CD4-positive, alpha-beta T cell treated with Interferon alpha-2 for 1 hour (primary cell): ENCODE results near the gene CCNI.
"Not testable (repeated sequence)": the region's sequence is repeated elsewhere in the genome, so short reads cannot be mapped to it uniquely, and the experiment has no call there.

Experiments
- DNase-seq, 2 donors: peaks; one replicate each; pipeline ENCODE4 v3.0.0-alpha.2; 2020 to 2022

Gene CCNI

DNA sequence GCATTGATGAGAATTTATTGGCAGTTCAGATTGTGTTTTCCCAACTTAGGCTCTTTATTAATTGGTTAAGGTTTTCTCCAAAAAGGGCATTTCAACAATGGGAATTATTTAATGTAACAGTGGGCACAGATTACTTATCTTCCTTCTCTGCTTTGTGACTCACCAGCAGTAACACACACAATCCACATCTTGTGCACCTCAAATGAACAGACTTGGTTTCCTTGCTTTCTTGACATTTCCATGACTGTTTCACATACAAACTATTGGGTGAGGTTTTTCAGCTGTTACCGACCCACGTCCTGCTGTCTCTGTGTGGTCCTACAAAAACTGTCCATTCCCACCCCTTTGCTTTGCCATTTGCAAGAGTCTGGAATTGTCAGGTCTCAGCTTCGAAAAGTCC, 38.1 kb downstream of the CCNI start:
- DNase-seq, result no peak

DNA sequence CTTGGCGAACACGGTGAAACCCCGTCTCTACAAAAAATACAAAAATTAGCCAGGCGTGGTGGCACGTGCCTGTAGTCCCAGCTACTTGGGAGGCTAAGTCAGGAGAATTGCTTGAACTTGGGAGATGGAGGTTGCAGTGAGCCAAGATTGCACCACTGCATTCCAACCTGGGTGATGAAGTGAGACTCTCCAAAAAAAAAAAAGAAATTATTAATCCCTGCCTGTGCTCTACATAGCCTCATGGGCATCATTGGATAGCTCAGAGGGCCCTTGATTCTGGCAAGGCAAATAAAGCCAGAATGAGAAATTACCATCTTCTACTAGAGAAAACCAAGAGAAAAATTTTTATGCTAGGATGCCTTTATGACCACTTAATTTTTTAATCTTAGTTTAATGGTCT, 38.6 kb downstream of the CCNI start:
- not testable (repeated sequence) for DNase-seq

DNA sequence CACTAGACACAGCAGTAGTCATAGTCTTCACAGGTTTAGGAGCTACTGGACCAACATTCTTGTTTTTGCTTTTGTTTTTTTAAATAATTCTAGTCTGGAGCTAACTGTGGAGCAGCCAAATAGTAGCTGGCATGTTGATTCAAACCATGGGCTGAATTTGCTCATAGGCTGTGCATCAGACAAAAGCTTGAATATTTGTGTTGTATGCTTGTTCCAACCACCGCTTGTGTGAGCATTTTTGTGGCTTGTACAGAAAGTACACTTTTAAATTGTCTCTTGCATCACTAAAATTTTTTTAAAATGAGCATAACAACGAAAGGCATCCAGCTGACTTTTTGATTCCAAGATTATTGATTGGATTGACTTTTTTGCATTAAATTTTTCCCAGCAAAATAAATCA, 39.6 kb downstream of the CCNI start:
- no peak for DNase-seq

DNA sequence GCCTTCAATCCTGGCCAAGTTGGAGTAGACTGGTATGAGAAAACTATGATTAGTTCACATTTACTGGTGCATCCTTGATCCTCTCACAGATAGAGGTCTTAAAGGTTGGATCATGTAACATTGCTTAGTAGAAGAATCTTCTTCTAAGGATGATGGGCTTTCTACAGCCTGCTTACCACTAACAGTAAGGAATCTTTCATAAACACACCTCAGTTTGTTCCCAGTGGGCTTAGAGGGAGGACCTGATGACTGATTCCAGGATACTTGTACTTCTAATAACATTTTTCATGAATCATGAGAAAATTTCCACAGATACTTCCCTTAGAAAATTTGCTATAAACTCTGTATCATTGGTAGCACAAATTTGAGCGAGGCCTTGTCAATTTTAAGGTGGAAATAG, 40.6 kb downstream of the CCNI start:
- no peak for DNase-seq

DNA sequence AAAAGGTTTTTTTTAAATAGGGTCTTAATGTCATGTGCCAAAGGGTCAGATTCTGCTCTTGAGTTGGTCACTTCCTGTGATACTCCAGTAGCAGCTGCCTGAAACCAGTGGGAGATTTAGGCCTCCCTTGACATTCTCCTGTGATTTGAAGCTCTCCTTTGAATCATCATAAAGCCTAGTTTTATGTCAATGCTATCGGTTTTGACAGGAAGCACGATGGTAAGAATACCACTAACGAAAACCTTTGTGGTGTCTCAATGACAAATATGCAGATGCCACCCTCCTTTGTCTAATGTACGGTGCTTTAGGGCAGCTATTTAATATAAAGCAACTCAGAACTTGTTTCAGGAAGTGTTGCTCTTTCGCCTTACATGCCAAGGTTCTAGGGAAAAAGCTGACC, 44.2 kb downstream of the CCNI start:
- DNase-seq, result peak in 1 of 2 donors; percentile 49

DNA sequence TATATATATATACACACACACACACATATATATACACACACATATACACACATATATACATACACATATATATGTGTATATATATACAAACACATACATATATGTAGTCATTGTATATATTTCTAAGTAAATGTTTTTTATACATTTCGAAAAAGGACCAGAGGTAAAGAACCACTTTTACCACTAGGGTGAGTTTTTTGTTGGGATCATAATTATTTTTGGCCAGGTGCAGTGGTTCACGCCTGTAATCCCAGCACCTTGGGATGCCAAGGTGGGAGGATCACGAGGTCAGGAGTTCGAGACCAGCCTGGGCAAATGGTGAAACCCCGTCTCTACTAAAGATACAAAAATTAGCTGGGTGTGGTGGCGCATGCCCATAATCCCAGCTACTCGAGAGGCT, 46.0 kb downstream of the CCNI start:
- not testable (repeated sequence) for DNase-seq

DNA sequence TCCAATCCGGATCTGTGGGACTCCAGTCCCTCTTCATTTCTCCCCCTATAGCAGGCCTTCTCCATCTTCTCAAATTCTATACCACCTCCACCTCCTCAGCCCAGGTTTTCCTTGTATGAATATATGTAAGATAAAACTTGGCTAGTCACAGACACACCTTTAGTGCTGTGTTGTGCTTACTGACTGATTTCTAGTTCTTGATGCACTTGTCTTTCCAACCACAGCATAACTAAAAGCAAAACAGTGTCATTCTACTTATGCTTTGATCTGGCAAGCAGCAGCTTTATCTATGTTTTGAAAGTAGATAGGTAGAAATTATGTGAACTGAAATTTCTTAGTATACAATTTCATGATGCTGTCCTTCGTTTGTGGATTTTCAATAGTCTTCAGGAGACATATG, 47.5 kb downstream of the CCNI start:
- no peak for DNase-seq

DNA sequence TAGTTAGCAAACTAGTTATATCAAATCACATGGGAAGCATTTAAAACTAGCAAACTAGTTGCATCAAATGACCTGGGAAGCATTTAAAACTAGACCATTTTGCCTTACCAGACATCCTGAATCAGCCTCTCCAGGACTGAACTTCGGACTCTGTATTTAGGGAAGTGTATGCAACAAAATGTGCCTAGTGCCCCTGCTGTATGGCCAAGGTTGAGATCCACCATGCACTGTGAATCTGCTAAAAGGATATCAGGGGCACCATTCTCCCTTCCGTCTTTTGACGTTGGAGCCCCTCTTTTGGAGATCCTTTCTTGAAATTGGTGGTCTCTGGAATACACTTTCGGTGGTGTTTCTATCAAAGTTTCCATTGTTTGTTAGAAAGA, 49.5 kb downstream of the CCNI start:
- DNase-seq, result no peak

DNA sequence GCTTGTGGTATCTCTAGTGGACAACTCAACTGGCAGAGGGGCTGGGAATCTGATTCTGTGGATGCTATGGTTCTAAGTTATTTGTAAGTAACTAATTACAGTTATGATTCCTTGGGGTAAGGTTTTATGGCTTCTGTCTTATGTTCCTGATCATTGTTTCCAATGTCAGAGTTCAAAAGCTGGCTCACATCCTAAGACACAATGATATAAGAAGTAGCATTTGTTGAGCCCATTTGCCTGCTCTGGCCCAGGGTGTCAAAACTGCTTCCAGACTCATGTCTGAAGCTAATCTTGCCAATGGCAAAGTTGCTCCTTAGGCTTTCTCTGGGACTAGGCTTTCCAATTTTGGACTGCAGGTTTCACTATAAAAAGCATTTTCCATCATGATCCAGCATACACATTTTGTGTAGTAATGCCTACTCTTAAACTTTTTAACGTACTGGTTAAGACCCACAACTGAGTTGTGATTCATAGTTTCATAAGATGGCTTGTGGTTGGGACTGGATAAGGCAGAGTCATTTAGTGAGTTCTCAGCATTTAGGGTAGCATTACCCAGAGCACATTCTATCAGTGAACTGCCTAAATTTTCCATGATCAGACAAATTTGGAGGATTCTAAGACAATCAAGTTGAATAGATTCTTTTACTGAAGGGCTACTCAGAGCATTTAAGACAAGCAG, 50.0 kb downstream of the CCNI start:
- no peak for DNase-seq

DNA sequence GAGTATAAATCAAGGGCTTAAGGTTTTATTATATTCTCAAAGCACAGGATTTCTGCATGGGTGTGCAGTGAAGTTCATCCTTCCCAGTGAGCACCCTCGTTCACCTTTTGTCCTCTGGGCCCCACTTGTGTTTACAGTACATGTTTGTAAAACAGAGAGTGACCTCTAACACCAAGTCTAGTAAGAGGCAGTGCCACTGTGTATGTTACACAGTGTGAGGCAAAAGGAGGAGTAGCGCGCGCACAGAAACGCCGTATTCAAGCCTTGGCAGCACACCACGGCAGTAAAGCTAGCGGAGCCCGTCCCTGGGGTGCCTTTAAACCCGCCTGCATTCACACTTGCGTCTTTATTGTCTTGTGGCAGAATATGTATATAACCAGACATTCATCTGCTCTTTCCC, 51.9 kb downstream of the CCNI start:
- DNase-seq, result no peak

DNA sequence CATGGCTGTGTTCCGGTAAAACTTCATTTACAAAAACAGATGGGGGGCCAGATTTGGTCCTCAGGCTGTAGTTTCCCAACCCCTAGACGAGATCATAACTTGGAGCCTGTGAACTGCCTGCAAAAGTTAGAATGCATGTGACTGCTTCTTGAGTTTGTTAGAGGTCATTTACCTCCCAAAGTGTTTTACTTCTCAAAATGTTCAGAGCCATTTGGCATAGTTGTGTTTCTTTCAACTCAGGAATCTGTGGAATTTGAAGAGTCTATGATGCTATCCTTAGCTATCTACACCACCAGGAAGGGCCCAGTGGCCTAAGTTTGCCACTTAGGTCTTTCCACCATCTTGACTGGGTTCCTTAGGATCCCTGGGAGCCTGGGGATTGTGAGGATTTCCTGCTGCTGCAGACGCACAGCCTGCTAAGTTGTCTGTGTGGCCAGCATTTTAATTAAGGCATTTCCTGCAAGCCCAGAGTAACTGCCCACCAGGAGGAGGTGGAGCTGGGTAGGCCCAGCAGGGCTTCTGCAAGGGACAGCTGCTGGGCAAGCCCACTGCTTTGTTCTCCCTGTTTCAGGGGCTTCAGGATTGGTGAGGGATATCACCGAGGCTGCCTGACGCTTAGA, 53.1 kb downstream of the CCNI start:
- DNase-seq, result no peak

DNA sequence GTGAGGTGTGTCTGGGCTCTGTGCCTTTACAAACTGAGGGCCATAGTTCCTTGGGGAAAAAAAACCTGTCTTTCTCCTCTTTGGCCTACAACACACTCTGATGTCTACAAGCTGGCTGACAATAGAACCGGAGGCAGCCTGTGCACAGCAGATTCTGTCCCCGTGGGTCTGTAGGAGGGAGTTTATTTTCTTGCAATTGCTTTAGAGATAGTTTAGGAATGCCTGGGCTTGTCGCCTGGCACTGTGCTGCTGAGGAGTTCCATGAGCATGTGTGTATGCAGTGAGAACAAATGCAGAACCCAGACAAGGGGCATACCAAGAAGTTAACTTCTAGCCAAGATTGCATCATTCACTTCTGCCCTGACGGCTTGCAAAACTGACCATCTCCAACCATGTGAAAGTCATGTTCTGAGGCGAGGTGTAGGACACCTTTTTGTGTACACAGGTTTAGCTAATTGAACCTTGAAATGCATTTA, 54.1 kb downstream of the CCNI start:
- no peak for DNase-seq

DNA sequence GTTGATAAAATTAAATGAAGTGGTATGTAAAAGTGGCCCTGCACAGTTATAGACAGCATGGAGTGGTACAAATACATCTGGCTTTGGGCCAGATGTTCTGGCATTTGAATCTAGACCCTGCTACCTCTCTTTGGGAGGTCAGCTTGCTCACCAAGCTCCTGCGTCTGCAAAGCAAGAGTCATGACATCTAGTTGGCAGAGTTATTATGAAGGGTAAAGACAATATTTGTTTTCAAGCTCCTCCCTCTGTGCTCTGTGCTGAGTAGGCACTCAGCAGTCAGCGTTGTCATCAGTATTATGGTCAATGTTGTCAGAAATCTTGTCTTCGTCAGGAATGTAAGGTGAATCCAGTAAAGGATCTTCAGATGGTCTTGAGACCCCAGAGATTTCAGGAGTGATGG, 55.8 kb downstream of the CCNI start:
- DNase-seq, result no peak

DNA sequence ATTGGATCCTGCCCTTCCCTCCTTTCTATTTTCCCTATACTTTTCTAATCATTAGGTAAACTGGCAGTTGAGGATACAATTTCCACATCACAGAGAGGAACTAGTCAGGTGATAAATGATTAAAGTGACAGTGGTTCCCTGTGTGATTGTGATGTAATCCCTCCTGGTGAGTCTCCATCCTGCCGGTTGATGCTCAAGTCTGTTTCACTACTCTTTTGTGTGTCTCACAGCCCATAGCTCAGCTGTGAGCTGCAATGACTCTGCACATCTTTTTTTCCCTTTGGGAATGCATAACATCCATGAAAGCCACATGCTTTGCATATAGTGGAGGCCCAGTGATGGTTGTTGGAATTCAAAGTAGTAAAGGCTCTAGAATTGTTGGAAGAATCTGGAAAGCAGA, 60.4 kb downstream of the CCNI start:
- DNase-seq, result no peak

DNA sequence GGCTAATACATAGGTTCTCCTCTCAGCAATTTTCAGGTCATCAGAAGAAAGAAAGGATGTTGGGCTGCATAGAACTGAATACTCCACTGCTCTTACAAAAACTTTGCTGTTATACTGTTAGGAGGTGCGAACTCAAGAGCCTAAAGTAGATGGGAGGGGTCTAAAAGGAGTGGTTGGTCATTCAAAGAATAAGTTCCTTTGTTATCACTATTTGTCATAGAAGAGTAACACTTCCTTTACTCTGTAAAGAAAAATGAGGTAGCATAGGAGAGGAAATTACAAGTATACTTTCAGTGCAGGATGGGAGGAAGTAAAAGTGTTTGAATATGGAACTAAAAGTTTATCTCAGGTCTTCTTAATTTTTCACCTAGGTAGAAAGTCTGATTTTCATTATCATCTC, 61.5 kb downstream of the CCNI start:
- DNase-seq, result no peak

DNA sequence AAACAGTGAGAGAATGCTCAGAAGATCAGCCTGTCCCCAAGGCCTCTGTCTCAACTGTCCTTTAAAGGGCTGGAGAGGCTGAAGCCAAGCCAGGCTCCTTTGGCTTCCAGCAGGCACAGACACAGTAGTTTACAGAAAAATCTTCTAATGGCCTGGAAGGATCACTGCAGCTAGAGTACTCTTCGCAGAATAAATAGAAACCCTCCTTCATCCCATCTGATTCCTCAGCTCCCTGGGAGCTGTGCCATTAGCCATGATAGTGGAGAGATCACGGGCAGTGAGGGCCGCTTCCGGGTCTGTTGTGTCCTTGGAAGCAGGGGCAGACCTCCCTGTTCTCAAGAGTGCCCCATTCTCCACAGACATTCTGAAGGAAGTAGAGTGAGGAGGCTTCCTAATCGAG, 63.1 kb downstream of the CCNI start:
- no peak for DNase-seq

DNA sequence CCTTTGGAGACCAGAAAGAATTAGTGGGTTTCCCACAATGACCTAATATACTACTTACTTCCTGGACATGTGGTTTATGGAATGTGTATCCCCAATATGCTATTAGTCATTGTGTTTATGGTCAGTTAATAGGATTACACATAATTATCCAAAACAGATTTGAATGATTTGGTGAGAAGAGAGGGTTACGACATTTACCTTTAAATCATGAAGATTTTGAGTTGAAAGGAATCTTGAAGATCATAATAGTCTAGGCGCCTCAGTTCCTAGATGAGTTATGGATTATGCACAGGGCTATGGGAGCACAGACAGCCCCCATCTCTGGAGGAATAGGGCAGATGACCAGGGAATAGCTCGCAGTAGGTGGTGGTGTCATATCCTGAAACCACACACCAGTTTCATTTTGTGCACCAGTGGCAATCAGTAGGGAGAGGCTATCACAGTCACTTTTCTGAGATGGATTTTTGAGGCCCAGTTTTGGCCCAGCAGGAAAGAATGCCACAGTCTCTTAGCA, 64.9 kb downstream of the CCNI start:
- DNase-seq, result no peak

DNA sequence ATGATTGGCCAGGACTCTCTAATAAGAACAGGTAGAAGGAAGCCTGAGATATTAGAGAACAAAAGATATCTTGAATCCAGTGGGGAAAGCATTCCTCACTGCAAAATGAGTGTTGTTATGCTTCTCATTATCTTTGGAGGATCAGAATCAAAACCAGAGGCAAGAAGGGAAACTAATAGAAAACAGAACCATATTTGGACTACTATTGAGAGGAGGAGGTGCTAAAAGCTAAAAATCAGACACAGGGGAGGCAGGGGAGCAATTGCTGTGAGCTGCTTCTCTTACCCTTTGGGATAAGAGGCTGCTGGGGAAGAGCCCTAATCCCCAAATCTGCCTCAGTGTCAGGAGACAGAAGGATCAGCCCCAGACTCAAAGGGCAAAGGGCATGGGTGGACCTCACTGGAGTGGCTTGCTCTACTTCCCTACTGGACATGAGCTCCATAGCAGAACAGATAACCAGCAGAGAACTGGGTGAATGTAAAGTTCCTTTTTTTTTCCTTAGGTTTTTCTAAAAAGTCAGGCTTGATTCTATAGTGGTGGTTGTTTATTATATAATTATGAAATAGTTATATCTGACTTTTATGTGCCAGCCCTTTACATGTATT, 66.2 kb downstream of the CCNI start:
- DNase-seq, result no peak

DNA sequence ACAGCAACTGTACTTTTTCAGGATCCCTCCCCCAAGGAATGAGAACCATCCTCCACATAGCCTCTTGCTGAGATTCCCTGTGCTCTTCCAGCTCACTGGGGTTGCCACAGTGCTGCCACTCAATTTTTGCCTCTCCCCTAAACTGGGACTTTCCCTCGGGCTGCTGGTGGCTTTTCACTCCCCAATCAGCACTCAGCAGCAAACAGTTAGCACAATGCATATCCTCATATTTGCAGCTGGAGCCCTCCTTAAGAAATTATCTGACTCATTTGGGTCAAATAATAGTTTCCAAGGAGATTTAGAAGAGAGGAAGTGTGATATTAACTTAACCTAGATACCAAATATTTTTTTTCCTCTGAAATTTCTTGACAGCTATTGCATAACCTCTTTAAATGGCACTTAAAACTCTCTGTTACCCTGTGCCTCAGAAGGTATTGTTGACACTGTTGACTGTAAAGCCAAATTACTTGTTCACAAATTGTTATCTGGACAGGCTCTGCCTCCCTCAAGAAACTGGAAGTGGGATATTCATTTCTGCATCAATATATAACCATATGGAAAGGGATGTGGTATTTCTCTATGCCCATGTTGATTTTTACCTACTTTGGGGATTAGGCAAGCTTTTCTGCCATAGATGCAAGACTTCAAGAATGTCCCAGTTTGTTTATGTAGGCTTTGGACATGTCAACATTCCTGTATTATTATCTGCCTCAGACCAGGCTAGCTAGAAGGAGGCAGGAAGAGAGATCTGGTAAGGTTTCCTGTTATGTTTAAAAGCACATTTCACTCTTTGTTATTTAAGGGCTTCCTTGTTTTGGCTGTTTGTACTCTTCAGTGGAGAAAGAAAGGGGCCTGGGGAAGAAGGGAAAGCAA, 68.2 kb downstream of the CCNI start:
- peak; percentile 30 to 50 for DNase-seq

DNA sequence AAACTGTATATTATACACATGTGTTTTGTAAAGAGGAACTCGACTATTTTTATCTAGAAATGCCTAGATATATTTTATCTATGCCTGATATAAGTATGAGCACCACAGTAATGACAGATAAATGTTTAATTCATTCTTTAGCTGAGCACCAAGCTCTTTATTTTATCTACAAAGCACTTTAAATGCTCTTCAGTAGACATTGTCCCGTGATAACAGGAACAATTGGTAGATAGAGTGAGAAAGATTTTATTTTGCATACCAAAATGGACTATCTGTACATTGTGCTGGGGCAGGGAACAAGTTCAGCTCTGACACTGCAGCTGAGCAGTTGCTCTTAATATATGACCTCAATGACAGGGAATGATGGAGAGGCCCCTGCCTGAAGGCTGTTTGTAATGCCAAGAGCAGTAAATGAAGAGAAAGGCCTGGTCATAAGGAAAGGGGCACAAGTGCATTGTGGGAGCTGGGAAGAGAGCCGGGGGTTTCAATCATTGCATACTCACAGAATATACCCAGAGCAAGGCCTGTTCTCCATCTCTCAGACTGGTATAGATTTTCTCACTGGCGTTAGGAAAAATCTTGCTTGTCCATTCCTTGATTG, 68.9 kb downstream of the CCNI start:
- no peak for DNase-seq

DNA sequence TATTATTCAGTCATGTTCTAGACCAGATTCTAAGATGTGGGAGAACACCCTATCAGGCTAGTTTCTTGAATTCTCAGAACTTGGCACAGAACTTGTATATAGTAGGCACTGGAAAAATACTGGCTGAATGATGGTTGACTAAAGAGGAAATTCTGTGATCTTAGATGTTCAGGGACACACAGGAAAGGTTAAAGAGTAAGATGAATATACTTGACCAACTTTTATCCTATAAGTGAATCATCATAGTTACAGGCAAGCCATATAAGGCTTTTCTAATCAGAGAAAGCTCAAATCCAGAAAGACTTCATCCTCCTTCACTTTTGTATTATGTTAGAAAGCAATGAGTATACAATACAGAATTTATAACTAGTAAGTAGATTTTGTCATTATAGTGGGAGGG, 72.4 kb downstream of the CCNI start:
- no peak for DNase-seq

DNA sequence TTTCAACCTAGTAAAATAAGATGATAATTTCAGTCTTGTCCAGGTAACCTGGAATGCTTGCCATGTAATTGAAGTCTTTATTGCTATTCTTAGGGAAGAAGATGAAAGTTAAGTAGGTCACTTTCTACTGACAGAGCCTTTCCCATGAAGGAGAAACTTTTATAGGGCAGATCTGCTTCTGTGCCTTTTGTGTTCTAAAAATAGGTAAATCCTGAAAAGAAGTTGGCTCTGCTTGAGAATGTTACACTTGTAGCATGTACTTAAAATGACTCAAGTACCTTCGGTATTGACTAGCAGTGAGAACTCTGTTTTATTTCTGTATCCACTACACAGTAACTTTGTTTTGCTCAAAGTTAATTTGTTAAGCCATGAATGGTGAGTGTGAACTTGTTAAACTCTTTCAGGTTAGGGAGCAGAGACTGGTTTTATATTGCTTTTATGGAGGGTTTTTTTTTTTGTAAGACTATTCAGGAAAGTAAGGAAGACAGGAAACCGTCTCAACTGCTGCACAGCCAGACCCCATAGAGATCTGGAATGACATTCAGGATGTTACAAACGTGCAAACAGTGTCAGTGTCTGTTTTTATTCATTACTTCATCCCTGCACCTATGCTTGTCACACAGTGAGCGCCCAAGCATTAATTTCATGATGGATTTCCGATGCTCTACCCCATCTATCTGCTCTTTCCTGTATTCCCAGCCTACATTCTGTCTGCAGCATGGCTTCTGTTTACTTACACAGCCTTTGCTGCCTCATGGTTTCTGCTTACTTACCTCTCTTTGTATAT, 73.3 kb downstream of the CCNI start:
- DNase-seq, result no peak
